ENCODE results near the gene PCDHGC5. TPM values are rescaled to one million over a fixed set of nuclear protein-coding genes. Genes with fewer than 3 reads are reported as not detected.

PCDHGC5 gene
- total RNA-seq, 2 experiments from 2014 or later = 4.4 to 5.0 TPM

DNA sequence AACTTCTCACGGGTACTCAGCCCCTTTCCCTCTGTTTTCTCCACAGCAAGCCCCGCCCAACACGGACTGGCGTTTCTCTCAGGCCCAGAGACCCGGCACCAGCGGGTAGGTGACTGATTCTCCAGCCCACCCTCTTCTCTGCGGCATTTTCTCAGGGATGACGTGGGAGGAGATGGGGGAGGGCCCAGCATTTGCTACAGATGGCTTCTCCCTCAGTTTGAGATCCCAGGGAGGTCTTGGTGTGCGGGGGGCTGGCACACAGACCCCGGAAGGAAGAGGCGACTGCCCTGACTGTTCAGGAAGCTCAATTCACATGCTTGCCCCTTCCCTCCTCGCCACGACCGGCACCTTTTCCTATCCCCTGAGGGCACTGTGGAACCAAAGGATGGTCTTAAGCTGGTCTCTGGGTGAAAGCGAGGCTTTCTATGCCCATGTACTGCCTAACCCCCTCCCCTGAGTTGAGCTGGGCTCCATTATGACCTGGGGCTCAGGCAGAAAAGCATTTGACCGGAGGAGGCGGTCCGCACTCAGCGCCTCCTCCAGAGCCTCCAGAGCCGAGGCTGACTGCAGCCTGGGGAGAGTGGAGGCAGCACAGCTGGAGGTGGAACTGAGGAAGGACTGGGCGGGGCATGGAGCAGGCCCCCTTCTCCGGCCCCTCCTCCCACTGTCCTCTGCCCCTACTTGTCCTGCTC is 6.0 kb downstream of the PCDHGC5 start:
- ChIA-PET POLR2A (no interaction called here), CTCF (ENCODE audit: unreplicated experiment) (no interaction called here)
- peaks cover 73% of the 10 kb centered on the region for H3K36me3 ChIP-seq (ENCODE audit: insufficient read depth, low read length)
- no peaks in the 10 kb centered on the region for H3K4me1 ChIP-seq (ENCODE audit: insufficient read depth, low read length, poor library complexity, severe bottlenecking)
- no peaks in the 10 kb centered on the region for H3K9me3 ChIP-seq (ENCODE audit: low read length)
- TF ChIP-seq EZH2phosphoT487 (IDR thresholded peaks at IDR 0.05; ENCODE audit: borderline replicate concordance, low read depth, low read length) = no peak
- TF ChIP-seq CTCF (conservative IDR thresholded peaks at IDR 0.05; ENCODE audit: low read length) = no peak
- no TSS peak for BruUV-seq (replicated peaks)
- no peak overlapping the region for H3K27ac ChIP-seq (ENCODE audit: low read depth, low read length, poor library complexity, severe bottlenecking)
- intact Hi-C loops (cut with micrococcal nuclease; ENCODE audit: unreplicated experiment) = no loop called here
- no peak for DNase-seq (ENCODE audit: low spot score)
- no peaks in the 10 kb centered on the region for H4K20me1 ChIP-seq (ENCODE audit: insufficient read depth, low read length)
- H3K4me2 ChIP-seq (ENCODE audit: low read length) = no peak overlapping the region
- no peaks in the 10 kb centered on the region for H3K79me2 ChIP-seq (ENCODE audit: insufficient read depth, low read depth, low read length)
- no peaks in the 10 kb centered on the region for H3K9me2 ChIP-seq (ENCODE audit: insufficient read depth, low read length)
- H3K4me3 ChIP-seq (ENCODE audit: low read depth, low read length, poor library complexity, severe bottlenecking) = no peak overlapping the region
- no peak overlapping the region for H2AFZ ChIP-seq (ENCODE audit: low read length)

GRCh38 chr5:141495453-141495811 is 6.6 kb downstream of the PCDHGC5 start:
- CTCF ChIA-PET (ENCODE audit: unreplicated experiment) = no interaction called here
- Histone ChIP-seq H3K36me3 (ENCODE audit: insufficient read depth, low read length) (peaks cover 69% of the 10 kb centered on the region), H3K4me2 (ENCODE audit: low read length) (no peak overlapping the region), H2AFZ (ENCODE audit: low read length) (no peak overlapping the region), H3K4me3 (ENCODE audit: low read depth, low read length, poor library complexity, severe bottlenecking) (no peak overlapping the region), H4K20me1 (ENCODE audit: insufficient read depth, low read length) (no peaks in the 10 kb centered on the region), H3K9me2 (ENCODE audit: insufficient read depth, low read length) (no peaks in the 10 kb centered on the region), H3K9me3 (ENCODE audit: low read length) (no peaks in the 10 kb centered on the region), H3K27ac (ENCODE audit: low read depth, low read length, poor library complexity, severe bottlenecking) (no peak overlapping the region), H3K79me2 (ENCODE audit: insufficient read depth, low read depth, low read length) (no peaks in the 10 kb centered on the region), H3K4me1 (ENCODE audit: insufficient read depth, low read length, poor library complexity, severe bottlenecking) (no peaks in the 10 kb centered on the region)
- no TSS peak for BruUV-seq (replicated peaks)
- intact Hi-C loops (cut with micrococcal nuclease; ENCODE audit: unreplicated experiment) = no loop called here
- no peak for DNase-seq (ENCODE audit: low spot score)
- TF ChIP-seq CTCF (conservative IDR thresholded peaks at IDR 0.05; ENCODE audit: low read length) (no peak), EZH2phosphoT487 (IDR thresholded peaks at IDR 0.05; ENCODE audit: borderline replicate concordance, low read depth, low read length) (no peak)
- POLR2A ChIA-PET = no interaction called here

- POLR2A ChIA-PET = interaction anchor here (2.1 kb wide), 1 partner anchor 18 kb away, joined by 6 read pairs; no protein-coding TSS in a partner anchor
- Histone ChIP-seq H3K79me2 (ENCODE audit: insufficient read depth, low read depth, low read length) (no peaks in the 10 kb centered on the region), H2AFZ (ENCODE audit: low read length) (no peak overlapping the region), H3K4me3 (ENCODE audit: low read depth, low read length, poor library complexity, severe bottlenecking) (no peak overlapping the region), H3K4me1 (ENCODE audit: insufficient read depth, low read length, poor library complexity, severe bottlenecking) (no peaks in the 10 kb centered on the region), H3K9me2 (ENCODE audit: insufficient read depth, low read length) (no peaks in the 10 kb centered on the region), H3K36me3 (ENCODE audit: insufficient read depth, low read length) (peaks cover 67% of the 10 kb centered on the region), H3K27ac (ENCODE audit: low read depth, low read length, poor library complexity, severe bottlenecking) (no peak overlapping the region), H3K4me2 (ENCODE audit: low read length) (no peak overlapping the region), H4K20me1 (ENCODE audit: insufficient read depth, low read length) (no peaks in the 10 kb centered on the region), H3K9me3 (ENCODE audit: low read length) (no peaks in the 10 kb centered on the region)
- CTCF ChIA-PET (ENCODE audit: unreplicated experiment) = no interaction called here
- TF ChIP-seq CTCF (conservative IDR thresholded peaks at IDR 0.05; ENCODE audit: low read length) = no peak
- TF ChIP-seq EZH2phosphoT487 (IDR thresholded peaks at IDR 0.05; ENCODE audit: borderline replicate concordance, low read depth, low read length) = no peak
- intact Hi-C loops (cut with micrococcal nuclease; ENCODE audit: unreplicated experiment) = no loop called here
- BruUV-seq (replicated peaks) = no TSS peak
- no peak for DNase-seq (ENCODE audit: low spot score)
Observed at GRCh38 chr5:141496038-141496437, 7.2 kb downstream of the PCDHGC5 start.

Measured in OCI-LY7 (cell line).